ENCODE data around the gene GORAB. TPM values are rescaled to one million over a fixed set of nuclear protein-coding genes. Genes with fewer than 3 reads are reported as not detected.
A peak's percentile ranks its signal among the peaks of the same experiment; 100 is the strongest.

The GORAB gene
- total and polyA plus RNA-seq, 10 of the 15 experiments (the other 5 are each of a cell fraction or from before 2014, with no cell fraction given), result 5.5 to 38.6 (median 10.3) TPM

- no peak overlapping the region for H3K4me3 ChIP-seq
- H3K27me3 ChIP-seq (replicated peaks in 1 of 2; ENCODE audit: control insufficient read depth in 2 of 2, insufficient read depth in 2 of 2, low read length in 1 of 2), result no peaks in the 10 kb centered on the region
- H3K79me2 ChIP-seq (ENCODE audit: control insufficient read depth, insufficient read depth, low read length), result no peaks in the 10 kb centered on the region
- no peaks in the 10 kb centered on the region for H4K20me1 ChIP-seq (ENCODE audit: control insufficient read depth, insufficient read depth)
- no peak overlapping the region for H2AFZ ChIP-seq (ENCODE audit: control insufficient read depth, low read depth, low read length)
- 80% methylated on average over 2 of the region's 2 CpGs for WGBS (ENCODE audit: insufficient coverage, insufficient replicate concordance, low lambda C conversion rate, missing lambda C conversion rate)
- BruUV-seq (replicated peaks), result no TSS peak
- no peaks in the 10 kb centered on the region; the same call in 2 of the 3 replicates for H3K9me3 ChIP-seq (replicated peaks; ENCODE audit: control insufficient read depth, insufficient read depth, low read length)
- in situ Hi-C loops (cut with MboI) (no loop called here), intact Hi-C loops (cut with micrococcal nuclease; ENCODE audit: unreplicated experiment) (loop anchor here (10.0 kb wide), 1 partner anchor 72 kb away; the partner anchor contains the start of gene PRRX1)
- H3K4me1 ChIP-seq (ENCODE audit: control insufficient read depth, insufficient read depth, low read length), result no peaks in the 10 kb centered on the region
- ChIA-PET SMC1A (ENCODE audit: uncharacterized antibody, unreplicated experiment) (interaction anchor here (0.8 to 8.7 kb wide), 7 partner anchors 21 to 74 kb away, joined by 3 to 93 read pairs (median 3); no protein-coding TSS in a partner anchor), POLR2A (interaction anchor here (0.7 to 2.5 kb wide), 7 partner anchors 11 to 646 kb away, joined by 3 to 12 read pairs (median 4); no protein-coding TSS in a partner anchor), CTCF (interaction anchor here (1.1 to 1.7 kb wide), 3 partner anchors 15 to 74 kb away, joined by 3 to 6 read pairs (median 3); no protein-coding TSS in a partner anchor), RAD21 (ENCODE audit: unreplicated experiment) (interaction anchor here (1.0 to 4.5 kb wide), 7 partner anchors 22 to 522 kb away, joined by 3 to 46 read pairs (median 6); no protein-coding TSS in a partner anchor)
- no peak overlapping the region for H3K27ac ChIP-seq (ENCODE audit: control insufficient read depth, insufficient read depth)
- no peaks in the 10 kb centered on the region for H3K36me3 ChIP-seq (ENCODE audit: control insufficient read depth in 2 of 2, insufficient read depth in 2 of 2, low read length in 1 of 2)
- ATAC-seq, result no peak
- FAIRE-seq, result no peak
- H3K4me2 ChIP-seq (ENCODE audit: control insufficient read depth, insufficient read depth), result no peak overlapping the region
- H3K9ac ChIP-seq (ENCODE audit: control insufficient read depth, insufficient read depth, low read length), result no peak overlapping the region
- DNase-seq (ENCODE audit: low read depth, low spot score), result no peak
- TF ChIP-seq SP1 (IDR thresholded peaks at IDR 0.05; ENCODE audit: low read depth, low read length), result no peak
- TF ChIP-seq ZBTB11 (CRISPR knock-in tag; IDR thresholded peaks at IDR 0.05), result no peak
- TF ChIP-seq IKZF1 (conservative IDR thresholded peaks at IDR 0.05), result no peak
- no peak for TF ChIP-seq LARP7 (IDR thresholded peaks at IDR 0.05)
- TF ChIP-seq, protein P1, sequence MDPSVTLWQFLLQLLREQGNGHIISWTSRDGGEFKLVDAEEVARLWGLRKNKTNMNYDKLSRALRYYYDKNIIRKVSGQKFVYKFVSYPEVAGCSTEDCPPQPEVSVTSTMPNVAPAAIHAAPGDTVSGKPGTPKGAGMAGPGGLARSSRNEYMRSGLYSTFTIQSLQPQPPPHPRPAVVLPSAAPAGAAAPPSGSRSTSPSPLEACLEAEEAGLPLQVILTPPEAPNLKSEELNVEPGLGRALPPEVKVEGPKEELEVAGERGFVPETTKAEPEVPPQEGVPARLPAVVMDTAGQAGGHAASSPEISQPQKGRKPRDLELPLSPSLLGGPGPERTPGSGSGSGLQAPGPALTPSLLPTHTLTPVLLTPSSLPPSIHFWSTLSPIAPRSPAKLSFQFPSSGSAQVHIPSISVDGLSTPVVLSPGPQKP (IDR thresholded peaks at IDR 0.05; ENCODE audit: low read depth, low read length), result no peak
- TF ChIP-seq SKIL (IDR thresholded peaks at IDR 0.05; ENCODE audit: low read depth, poor library complexity, severe bottlenecking), result no peak
- TF ChIP-seq ATF7 (IDR thresholded peaks at IDR 0.05; ENCODE audit: low read depth), result peak; percentile 67
These were observed 60.7 kb downstream of the GORAB start for GRCh38 chr1:170592591-170593111.
